ENCODE data around the gene TRIM71. TPM values are rescaled to one million over a fixed set of nuclear protein-coding genes. Genes with fewer than 3 reads are reported as not detected.

TRIM71 gene
- total RNA-seq, 2 donors from 2014 or later: 0.03 TPM; not detected in 1

- H3K36me3 Mint-ChIP-seq (ENCODE audit: low read depth): no peaks in the 10 kb centered on the region
- H3K4me3 Mint-ChIP-seq: no peak overlapping the region
- H3K9me3 ChIP-seq (ENCODE audit: control insufficient read depth, low read length, poor library complexity, severe bottlenecking): no peaks in the 10 kb centered on the region
- peaks cover 19% of the 10 kb centered on the region for H3K27me3 Mint-ChIP-seq
- peaks cover 5% of the 10 kb centered on the region for H3K4me1 Mint-ChIP-seq
- no peak for ATAC-seq
- H3K27ac Mint-ChIP-seq: no peak overlapping the region
- DNase-seq: no peak
Measured at GRCh38 chr3:32868719-32869512, 51.1 kb downstream of the TRIM71 start.

- ATAC-seq (no peak), DNase-seq (no peak)
- no peaks in the 10 kb centered on the region for H3K9me3 ChIP-seq (ENCODE audit: control insufficient read depth, low read length, poor library complexity, severe bottlenecking)
- H3K36me3 Mint-ChIP-seq (ENCODE audit: low read depth): no peaks in the 10 kb centered on the region
- H3K4me3 Mint-ChIP-seq: no peak overlapping the region
- peaks cover 14% of the 10 kb centered on the region for H3K27me3 Mint-ChIP-seq
- H3K4me1 Mint-ChIP-seq: peaks cover 7% of the 10 kb centered on the region
- H3K27ac Mint-ChIP-seq: no peak overlapping the region
Measured at GRCh38 chr3:32869513-32870047, 51.8 kb downstream of the TRIM71 start.

GRCh38 chr3:32870373-32871095 is 52.7 kb downstream of the TRIM71 start:
- Mint-ChIP-seq H3K27ac (no peak overlapping the region), H3K4me1 (peaks cover 7% of the 10 kb centered on the region), H3K4me3 (no peak overlapping the region), H3K36me3 (ENCODE audit: low read depth) (no peaks in the 10 kb centered on the region), H3K27me3 (peaks cover 14% of the 10 kb centered on the region)
- ATAC-seq: no peak
- H3K9me3 ChIP-seq (ENCODE audit: control insufficient read depth, low read length, poor library complexity, severe bottlenecking): no peaks in the 10 kb centered on the region
- DNase-seq: no peak

- DNase-seq (no peak), ATAC-seq (no peak)
- H3K36me3 Mint-ChIP-seq (ENCODE audit: low read depth): no peaks in the 10 kb centered on the region
- H3K4me1 Mint-ChIP-seq: peaks cover 6% of the 10 kb centered on the region
- peaks cover 16% of the 10 kb centered on the region for H3K27me3 Mint-ChIP-seq
- peaks cover 2% of the 10 kb centered on the region for H3K9me3 ChIP-seq (ENCODE audit: control insufficient read depth, low read length, poor library complexity, severe bottlenecking)
- H3K27ac Mint-ChIP-seq: no peak overlapping the region
- H3K4me3 Mint-ChIP-seq: no peak overlapping the region
Measured at GRCh38 chr3:32871273-32871672, 53.5 kb downstream of the TRIM71 start.

- DNase-seq: no peak
- peaks cover 21% of the 10 kb centered on the region for H3K27me3 Mint-ChIP-seq
- peaks cover 3% of the 10 kb centered on the region for H3K36me3 Mint-ChIP-seq (ENCODE audit: low read depth)
- H3K4me3 Mint-ChIP-seq: no peak overlapping the region
- H3K27ac Mint-ChIP-seq: no peak overlapping the region
- H3K9me3 ChIP-seq (ENCODE audit: control insufficient read depth, low read length, poor library complexity, severe bottlenecking): peaks cover 2% of the 10 kb centered on the region
- peaks cover 2% of the 10 kb centered on the region for H3K4me1 Mint-ChIP-seq
- ATAC-seq: no peak
Measured at GRCh38 chr3:32872487-32873382, 54.9 kb downstream of the TRIM71 start.

- H3K4me1 Mint-ChIP-seq: peaks cover 2% of the 10 kb centered on the region
- peaks cover 2% of the 10 kb centered on the region for H3K9me3 ChIP-seq (ENCODE audit: control insufficient read depth, low read length, poor library complexity, severe bottlenecking)
- H3K36me3 Mint-ChIP-seq (ENCODE audit: low read depth): peaks cover 3% of the 10 kb centered on the region
- DNase-seq (no peak), ATAC-seq (no peak)
- no peak overlapping the region for H3K4me3 Mint-ChIP-seq
- peaks cover 25% of the 10 kb centered on the region for H3K27me3 Mint-ChIP-seq
- H3K27ac Mint-ChIP-seq: no peak overlapping the region
Measured at GRCh38 chr3:32873531-32874130, 55.8 kb downstream of the TRIM71 start.

GRCh38 chr3:32876920-32877319 is 59.1 kb downstream of the TRIM71 start:
- peaks cover 2% of the 10 kb centered on the region for H3K9me3 ChIP-seq (ENCODE audit: control insufficient read depth, low read length, poor library complexity, severe bottlenecking)
- peaks cover 23% of the 10 kb centered on the region for H3K27me3 Mint-ChIP-seq
- H3K4me3 Mint-ChIP-seq: no peak overlapping the region
- no peak for ATAC-seq
- H3K27ac Mint-ChIP-seq: no peak overlapping the region
- peaks cover 3% of the 10 kb centered on the region for H3K36me3 Mint-ChIP-seq (ENCODE audit: low read depth)
- no peak for DNase-seq
- H3K4me1 Mint-ChIP-seq: peaks cover 4% of the 10 kb centered on the region

- peaks cover 23% of the 10 kb centered on the region for H3K27me3 Mint-ChIP-seq
- no peak for DNase-seq
- ATAC-seq: no peak
- no peak overlapping the region for H3K4me3 Mint-ChIP-seq
- H3K27ac Mint-ChIP-seq: no peak overlapping the region
- peaks cover 3% of the 10 kb centered on the region for H3K36me3 Mint-ChIP-seq (ENCODE audit: low read depth)
- peaks cover 5% of the 10 kb centered on the region for H3K4me1 Mint-ChIP-seq
- peaks cover 2% of the 10 kb centered on the region for H3K9me3 ChIP-seq (ENCODE audit: control insufficient read depth, low read length, poor library complexity, severe bottlenecking)
Measured at GRCh38 chr3:32877598-32877997, 59.8 kb downstream of the TRIM71 start.

GRCh38 chr3:32880225-32880624 is 62.4 kb downstream of the TRIM71 start:
- Mint-ChIP-seq H3K36me3 (ENCODE audit: low read depth) (peaks cover 3% of the 10 kb centered on the region), H3K27me3 (peaks cover 23% of the 10 kb centered on the region), H3K4me3 (no peak overlapping the region), H3K4me1 (peaks cover 14% of the 10 kb centered on the region), H3K27ac (no peak overlapping the region)
- DNase-seq (no peak), ATAC-seq (no peak)
- H3K9me3 ChIP-seq (ENCODE audit: control insufficient read depth, low read length, poor library complexity, severe bottlenecking): peaks cover 2% of the 10 kb centered on the region

GRCh38 chr3:32881624-32882023 is 63.8 kb downstream of the TRIM71 start:
- no peaks in the 10 kb centered on the region for H3K9me3 ChIP-seq (ENCODE audit: control insufficient read depth, low read length, poor library complexity, severe bottlenecking)
- Mint-ChIP-seq H3K27ac (no peak overlapping the region), H3K4me3 (no peak overlapping the region), H3K4me1 (peaks cover 14% of the 10 kb centered on the region), H3K36me3 (ENCODE audit: low read depth) (peaks cover 1% of the 10 kb centered on the region), H3K27me3 (peaks cover 14% of the 10 kb centered on the region)
- no peak for DNase-seq
- ATAC-seq: no peak

GRCh38 chr3:32882189-32882588 is 64.4 kb downstream of the TRIM71 start:
- no peaks in the 10 kb centered on the region for H3K9me3 ChIP-seq (ENCODE audit: control insufficient read depth, low read length, poor library complexity, severe bottlenecking)
- H3K4me1 Mint-ChIP-seq: peaks cover 14% of the 10 kb centered on the region
- H3K4me3 Mint-ChIP-seq: no peak overlapping the region
- H3K27ac Mint-ChIP-seq: no peak overlapping the region
- no peak for ATAC-seq
- H3K36me3 Mint-ChIP-seq (ENCODE audit: low read depth): no peaks in the 10 kb centered on the region
- peaks cover 14% of the 10 kb centered on the region for H3K27me3 Mint-ChIP-seq
- DNase-seq: no peak

GRCh38 chr3:32882603-32883025 is 64.8 kb downstream of the TRIM71 start:
- H3K9me3 ChIP-seq (ENCODE audit: control insufficient read depth, low read length, poor library complexity, severe bottlenecking): no peaks in the 10 kb centered on the region
- peaks cover 9% of the 10 kb centered on the region for H3K27me3 Mint-ChIP-seq
- ATAC-seq (peak; percentile 40), DNase-seq (no peak)
- peak overlapping the region; percentile 57 for H3K27ac Mint-ChIP-seq
- H3K4me3 Mint-ChIP-seq: peak overlapping the region; percentile 53
- peaks cover 16% of the 10 kb centered on the region for H3K4me1 Mint-ChIP-seq
- H3K36me3 Mint-ChIP-seq (ENCODE audit: low read depth): no peaks in the 10 kb centered on the region

Data from T-helper 17 cell (primary cell).